Measurements from ENCODE around the gene AEBP2.

Gene AEBP2

DNA sequence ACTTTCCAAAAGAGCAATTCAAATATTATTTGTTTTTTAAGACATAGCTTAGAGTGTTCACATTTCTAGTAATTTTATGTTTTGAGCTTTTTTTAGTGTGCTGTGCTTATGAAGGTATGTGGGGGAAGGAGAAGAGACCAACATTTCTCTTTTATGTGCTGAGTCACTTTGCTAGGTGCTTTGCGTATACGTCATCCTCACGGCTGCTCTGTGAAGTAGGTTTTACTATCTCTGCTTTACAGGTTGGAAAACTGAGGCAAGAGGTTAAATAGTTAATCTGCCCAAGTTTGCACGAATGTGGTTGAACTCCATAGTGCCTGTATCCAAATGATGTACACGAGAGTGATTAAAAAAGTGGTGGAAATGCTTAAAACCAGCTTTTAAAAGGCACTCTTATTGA, 75.9 kb downstream of the AEBP2 start:
- TF ChIP-seq, protein P1, sequence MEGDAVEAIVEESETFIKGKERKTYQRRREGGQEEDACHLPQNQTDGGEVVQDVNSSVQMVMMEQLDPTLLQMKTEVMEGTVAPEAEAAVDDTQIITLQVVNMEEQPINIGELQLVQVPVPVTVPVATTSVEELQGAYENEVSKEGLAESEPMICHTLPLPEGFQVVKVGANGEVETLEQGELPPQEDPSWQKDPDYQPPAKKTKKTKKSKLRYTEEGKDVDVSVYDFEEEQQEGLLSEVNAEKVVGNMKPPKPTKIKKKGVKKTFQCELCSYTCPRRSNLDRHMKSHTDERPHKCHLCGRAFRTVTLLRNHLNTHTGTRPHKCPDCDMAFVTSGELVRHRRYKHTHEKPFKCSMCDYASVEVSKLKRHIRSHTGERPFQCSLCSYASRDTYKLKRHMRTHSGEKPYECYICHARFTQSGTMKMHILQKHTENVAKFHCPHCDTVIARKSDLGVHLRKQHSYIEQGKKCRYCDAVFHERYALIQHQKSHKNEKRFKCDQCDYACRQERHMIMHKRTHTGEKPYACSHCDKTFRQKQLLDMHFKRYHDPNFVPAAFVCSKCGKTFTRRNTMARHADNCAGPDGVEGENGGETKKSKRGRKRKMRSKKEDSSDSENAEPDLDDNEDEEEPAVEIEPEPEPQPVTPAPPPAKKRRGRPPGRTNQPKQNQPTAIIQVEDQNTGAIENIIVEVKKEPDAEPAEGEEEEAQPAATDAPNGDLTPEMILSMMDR (IDR thresholded peaks at IDR 0.05; ENCODE audit: low read depth, low read length): no peak
- no peak overlapping the region for H3K4me3 ChIP-seq (ENCODE audit: low read depth, low read length)
- DNase-seq (ENCODE audit: low read depth, low spot score): no peak
- in situ Hi-C loops (cut with HindIII; ENCODE audit: low sequenced_read_pairs): no loop called here

DNA sequence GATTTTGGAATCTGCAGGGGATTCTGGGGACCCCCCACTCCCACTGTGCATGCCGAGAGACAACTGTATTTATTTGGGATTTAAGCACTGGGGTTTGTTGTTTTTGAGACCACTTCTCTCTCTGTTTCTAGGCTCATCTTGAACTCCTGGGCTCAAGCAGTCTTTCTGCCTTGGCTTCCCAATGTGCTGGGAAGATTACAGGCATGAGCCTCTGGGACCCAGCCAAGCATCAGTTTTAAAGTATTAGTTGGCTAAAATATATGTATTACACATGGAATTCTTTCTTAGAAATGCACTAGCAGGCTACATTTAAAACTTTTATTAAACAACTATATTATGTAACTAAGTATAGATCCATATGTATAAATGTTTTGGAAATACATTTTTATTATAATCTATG, 78.3 kb downstream of the AEBP2 start:
- in situ Hi-C loops (cut with HindIII; ENCODE audit: low sequenced_read_pairs): no loop called here
- TF ChIP-seq, protein P1 (IDR thresholded peaks at IDR 0.05; ENCODE audit: low read depth, low read length): no peak
- no peak overlapping the region for H3K4me3 ChIP-seq (ENCODE audit: low read depth, low read length)
- DNase-seq (ENCODE audit: low read depth, low spot score): no peak

DNA sequence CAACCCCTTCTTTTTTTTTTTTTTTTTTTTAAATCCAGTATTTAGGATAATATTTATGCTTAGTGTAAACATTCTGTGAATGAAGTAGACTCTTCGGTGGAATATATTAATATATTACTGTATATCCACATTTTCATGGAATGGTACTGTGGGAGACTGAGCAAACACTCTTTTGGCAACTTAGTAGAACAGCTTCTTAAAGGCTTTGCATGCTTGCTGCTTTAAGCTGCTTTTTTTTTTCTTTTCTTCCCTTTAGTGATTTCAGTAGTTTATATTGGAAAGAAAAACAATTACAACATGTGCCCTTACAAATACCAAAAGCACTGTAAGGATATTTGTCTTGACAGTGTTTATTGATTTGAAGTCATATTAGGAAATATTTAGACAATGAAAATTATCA, 78.9 kb downstream of the AEBP2 start:
- in situ Hi-C loops (cut with HindIII; ENCODE audit: low sequenced_read_pairs): no loop called here
- no peak for DNase-seq (ENCODE audit: low read depth, low spot score)
- TF ChIP-seq, protein P1 (IDR thresholded peaks at IDR 0.05; ENCODE audit: low read depth, low read length): no peak
- no peak overlapping the region for H3K4me3 ChIP-seq (ENCODE audit: low read depth, low read length)

DNA sequence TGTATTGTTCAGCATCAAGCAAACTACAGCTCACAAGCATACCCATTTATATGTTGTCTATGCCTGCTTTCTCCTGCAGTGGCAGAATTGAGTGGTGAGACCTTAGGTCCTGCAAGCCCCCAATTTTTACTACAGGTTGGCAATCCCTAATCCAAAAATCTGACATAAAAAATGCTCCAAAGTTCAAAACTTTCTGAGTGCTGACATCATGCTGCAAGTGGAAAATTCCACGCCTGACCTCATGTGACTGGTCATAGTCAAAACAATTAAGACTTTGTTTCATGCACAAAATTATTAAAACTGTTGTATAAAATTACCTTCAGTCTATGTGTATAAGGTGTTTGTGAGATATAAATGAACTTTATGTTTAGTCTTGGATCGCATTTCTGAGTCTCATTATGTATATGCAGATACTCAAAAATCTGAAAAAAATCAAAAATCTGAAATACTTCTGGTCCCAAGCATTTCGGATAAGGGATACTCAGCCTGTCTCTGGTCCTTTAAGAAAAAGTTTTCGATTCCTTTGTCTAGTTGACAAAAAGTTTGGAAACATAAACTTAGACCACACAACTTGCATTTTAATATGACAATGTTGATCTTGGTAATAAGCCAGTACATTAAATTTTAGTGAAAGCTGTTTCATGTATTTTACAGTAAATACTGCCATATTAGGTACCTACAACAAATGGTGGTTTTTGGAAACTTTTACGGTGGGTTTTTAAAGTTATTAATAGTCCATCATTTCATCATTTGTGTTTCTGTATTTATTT, 81.5 kb downstream of the AEBP2 start:
- TF ChIP-seq, protein P1 (IDR thresholded peaks at IDR 0.05; ENCODE audit: low read depth, low read length): no peak
- H3K4me3 ChIP-seq (ENCODE audit: low read depth, low read length): no peak overlapping the region
- no peak for DNase-seq (ENCODE audit: low read depth, low spot score)
- in situ Hi-C loops (cut with HindIII; ENCODE audit: low sequenced_read_pairs): no loop called here

DNA sequence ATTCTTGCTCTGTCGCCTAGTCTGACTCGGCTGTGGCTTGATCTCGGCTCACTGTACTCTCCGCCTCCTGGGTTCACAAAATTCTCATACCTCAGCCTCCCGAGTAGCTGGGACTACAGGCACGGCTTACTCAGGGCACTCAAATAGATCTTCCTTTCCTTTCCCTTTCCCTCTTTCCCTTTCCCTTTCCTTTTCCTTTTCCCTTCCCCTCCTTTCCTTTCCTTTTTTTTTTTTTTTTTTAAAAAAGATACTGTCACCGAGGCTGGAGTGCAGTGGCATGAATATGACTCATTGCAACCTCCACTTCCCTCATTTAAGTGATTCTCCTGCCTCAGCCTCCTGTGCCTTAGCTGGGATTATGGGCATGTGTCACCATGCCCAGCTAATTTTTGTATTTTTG, 86.0 kb downstream of the AEBP2 start:
- in situ Hi-C loops (cut with HindIII; ENCODE audit: low sequenced_read_pairs): no loop called here
- TF ChIP-seq, protein P1 (IDR thresholded peaks at IDR 0.05; ENCODE audit: low read depth, low read length): no peak
- H3K4me3 ChIP-seq (ENCODE audit: low read depth, low read length): no peak overlapping the region
- DNase-seq (ENCODE audit: low read depth, low spot score): no peak

DNA sequence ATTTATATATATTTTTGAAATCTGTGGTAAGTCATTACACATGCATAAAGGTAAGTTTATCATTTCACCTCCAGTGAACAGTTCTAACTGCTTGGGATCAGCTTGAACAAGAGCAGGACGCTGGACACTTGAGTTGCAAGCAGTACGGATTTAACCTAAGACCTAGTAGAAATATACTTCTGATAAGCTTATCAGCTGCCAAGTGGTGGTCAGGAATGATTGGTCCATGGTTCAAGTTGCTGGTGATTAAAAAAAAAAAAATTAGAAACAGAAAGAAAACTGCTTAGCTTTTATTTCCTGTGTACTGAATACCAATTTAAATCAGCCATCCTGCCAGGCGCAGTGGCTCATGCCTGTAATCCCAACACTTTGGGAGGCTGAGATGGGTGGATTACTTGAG, 88.6 kb downstream of the AEBP2 start:
- TF ChIP-seq, protein P1 (IDR thresholded peaks at IDR 0.05; ENCODE audit: low read depth, low read length): no peak
- no peak for DNase-seq (ENCODE audit: low read depth, low spot score)
- H3K4me3 ChIP-seq (ENCODE audit: low read depth, low read length): no peak overlapping the region
- in situ Hi-C loops (cut with HindIII; ENCODE audit: low sequenced_read_pairs): no loop called here
